ENCODE data around the gene TMEM244. TPM values are rescaled to one million over a fixed set of nuclear protein-coding genes. Genes with fewer than 3 reads are reported as not detected.

TMEM244 gene
- total RNA-seq, 4 donors from 2014 or later: not detected

GRCh38 chr6:129875610-129876520 lies 14.8 kb upstream of the TMEM244 start:
- no peak overlapping the region for H3K4me3 ChIP-seq (ENCODE audit: low read depth, poor library complexity, severe bottlenecking)
- WGBS, 2 donors: 54 to 64% methylated on average over 6 of the region's 6 CpGs
- TF ChIP-seq POLR2A (IDR thresholded peaks at IDR 0.05) (no peak), CTCF (IDR thresholded peaks at IDR 0.05) (no peak)
- no peak for DNase-seq (ENCODE audit: low spot score in 2 of 2)
- intact Hi-C loops (cut with DNase I; ENCODE audit: low total_unique reads): no loop called here

GRCh38 chr6:129874837-129875236 lies 13.7 kb upstream of the TMEM244 start:
- H3K4me3 ChIP-seq (ENCODE audit: low read depth, poor library complexity, severe bottlenecking): no peak overlapping the region
- TF ChIP-seq CTCF (IDR thresholded peaks at IDR 0.05): no peak
- no peak for TF ChIP-seq POLR2A (IDR thresholded peaks at IDR 0.05)
- DNase-seq (ENCODE audit: low spot score in 2 of 2): no peak
- intact Hi-C loops (cut with DNase I; ENCODE audit: low total_unique reads): no loop called here

GRCh38 chr6:129872586-129872985 lies 11.5 kb upstream of the TMEM244 start:
- TF ChIP-seq POLR2A (IDR thresholded peaks at IDR 0.05): no peak
- no peak for TF ChIP-seq CTCF (IDR thresholded peaks at IDR 0.05)
- intact Hi-C loops (cut with DNase I; ENCODE audit: low total_unique reads): no loop called here
- no peak overlapping the region for H3K4me3 ChIP-seq (ENCODE audit: low read depth, poor library complexity, severe bottlenecking)
- 56 to 57% methylated on average over 2 of the region's 2 CpGs for WGBS, 2 donors
- DNase-seq (ENCODE audit: low spot score in 2 of 2): no peak

GRCh38 chr6:129871221-129871620 lies 10.1 kb upstream of the TMEM244 start:
- intact Hi-C loops (cut with DNase I; ENCODE audit: low total_unique reads): no loop called here
- H3K4me3 ChIP-seq (ENCODE audit: low read depth, poor library complexity, severe bottlenecking): no peak overlapping the region
- no peak for DNase-seq (ENCODE audit: low spot score in 2 of 2)
- WGBS, 2 donors: 42 to 44% methylated on average over 3 of the region's 3 CpGs
- TF ChIP-seq CTCF (IDR thresholded peaks at IDR 0.05) (no peak), POLR2A (IDR thresholded peaks at IDR 0.05) (no peak)

- TF ChIP-seq CTCF (IDR thresholded peaks at IDR 0.05) (no peak), POLR2A (IDR thresholded peaks at IDR 0.05) (no peak)
- intact Hi-C loops (cut with DNase I; ENCODE audit: low total_unique reads): no loop called here
- DNase-seq (ENCODE audit: low spot score in 2 of 2): no peak
- H3K4me3 ChIP-seq (ENCODE audit: low read depth, poor library complexity, severe bottlenecking): no peak overlapping the region
Observed at GRCh38 chr6:129867403-129867802, 6.3 kb upstream of the TMEM244 start.

GRCh38 chr6:129866688-129867087 lies 5.6 kb upstream of the TMEM244 start:
- intact Hi-C loops (cut with DNase I; ENCODE audit: low total_unique reads): no loop called here
- TF ChIP-seq POLR2A (IDR thresholded peaks at IDR 0.05): no peak
- TF ChIP-seq CTCF (IDR thresholded peaks at IDR 0.05): no peak
- WGBS, 2 donors: 87 to 89% methylated on average over 2 of the region's 2 CpGs
- H3K4me3 ChIP-seq (ENCODE audit: low read depth, poor library complexity, severe bottlenecking): no peak overlapping the region
- DNase-seq (ENCODE audit: low spot score in 2 of 2): no peak
